ENCODE measurements around the gene KRTAP6-1. TPM values are rescaled to one million over a fixed set of nuclear protein-coding genes. Genes with fewer than 3 reads are reported as not detected.

KRTAP6-1 gene
- total and polyA plus RNA-seq, 2 donors (not counting 1 experiment from before 2014, with no cell fraction given): not detected

DNA sequence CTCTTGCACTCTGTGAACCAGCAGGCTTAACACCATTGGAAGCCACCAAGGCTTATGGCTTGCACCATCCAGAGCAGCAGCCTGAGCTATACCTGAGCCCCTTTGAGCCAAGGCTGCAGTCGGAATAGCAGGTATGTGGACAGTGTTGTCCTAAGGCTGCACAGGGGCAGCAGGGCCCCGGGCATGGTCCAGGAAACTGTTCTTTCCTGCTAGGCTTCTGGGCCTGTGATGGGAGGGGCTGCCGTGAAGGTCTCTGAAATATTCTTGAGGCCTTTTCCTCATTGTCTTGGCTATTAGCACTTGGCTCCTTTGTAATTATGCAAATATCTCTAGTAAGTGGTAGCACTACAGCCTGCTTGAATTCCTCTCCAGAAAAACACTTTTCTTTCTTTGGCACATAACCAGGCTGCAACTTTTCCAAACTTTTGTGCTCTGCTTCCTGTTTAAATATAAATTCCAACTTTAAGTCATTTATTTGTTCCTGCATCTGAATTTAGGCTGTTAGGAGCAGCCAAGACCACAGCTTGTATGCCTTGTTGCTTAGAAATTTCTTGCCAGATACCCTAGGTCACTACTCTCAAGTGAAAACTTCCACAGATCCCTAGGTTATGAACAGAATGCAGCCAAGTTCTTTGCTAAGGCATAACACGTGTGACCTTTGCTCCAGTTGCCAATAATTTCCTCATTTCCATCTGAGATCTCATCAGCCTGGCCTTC is 11.9 kb upstream of the KRTAP6-1 start:
- WGBS (ENCODE audit: insufficient coverage): 76% methylated on average over 3 of the region's 4 CpGs
- no peak overlapping the region for H3K27ac Mint-ChIP-seq
- CTCF ChIA-PET: no interaction called here

DNA sequence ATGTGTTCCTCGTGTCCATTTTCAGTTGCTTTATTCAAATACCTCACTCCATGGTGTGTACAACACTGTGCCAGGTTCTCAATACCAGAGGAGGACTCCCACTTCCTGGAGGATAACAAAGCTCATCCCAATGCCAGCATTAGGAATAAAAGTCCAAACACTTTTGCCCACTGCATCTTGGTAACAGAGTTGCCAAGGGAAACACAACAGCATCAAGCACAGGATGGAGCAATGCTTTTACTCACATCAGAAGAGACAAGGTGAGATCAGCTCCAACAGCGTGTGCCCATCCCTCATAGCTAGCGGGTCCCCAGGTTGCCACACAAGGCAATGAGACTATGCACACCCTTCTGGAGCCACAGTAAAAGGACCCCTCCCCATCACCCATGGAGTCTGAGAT is 9.6 kb upstream of the KRTAP6-1 start:
- Histone ChIP-seq H2AFZ (ENCODE audit: insufficient read depth, low read depth, low read length, poor library complexity, severe bottlenecking) (no peak overlapping the region), H3K4me3 (ENCODE audit: control extremely low read depth in 1 of 5, extremely low read depth in 1 of 5, insufficient read depth in 1 of 5, low read depth in 2 of 5, low read length in 4 of 5) (no peak overlapping the region), H3K4me2 (replicated peaks; ENCODE audit: low read depth, low read length, poor library complexity, severe bottlenecking) (no peak overlapping the region), H3K9me3 (ENCODE audit: control extremely low read depth in 1 of 3, control insufficient read depth in 2 of 3, insufficient read depth in 1 of 3, low read length in 2 of 3) (peaks cover 0 to 16% (median 2%) of the 10 kb centered on the region in 3 donors), H3K27ac (ENCODE audit: low read length in 2 of 2) (no peak overlapping the region), H3K79me2 (ENCODE audit: control insufficient read depth, insufficient read depth, low read length) (no peaks in the 10 kb centered on the region), H4K20me1 (ENCODE audit: control insufficient read depth, insufficient read depth, low read length, poor library complexity, severe bottlenecking) (no peaks in the 10 kb centered on the region), H3K36me3 (replicated peaks in 1 of 2; ENCODE audit: control extremely low read depth in 1 of 2, control insufficient read depth in 1 of 2, extremely low read depth in 1 of 2, insufficient read depth in 2 of 2, low read length in 1 of 2) (no peaks in the 10 kb centered on the region), H3K4me1 (ENCODE audit: control insufficient read depth in 2 of 2, insufficient read depth in 2 of 2, low read length in 2 of 2) (no peaks in the 10 kb centered on the region), H3K9ac (ENCODE audit: low read length) (no peak overlapping the region), H3K27me3 (replicated peaks in 1 of 4; ENCODE audit: control extremely low read depth in 1 of 4, control insufficient read depth in 3 of 4, insufficient read depth in 4 of 4, low read length in 3 of 4) (no peaks in the 10 kb centered on the region)
- H3K27me3 Mint-ChIP-seq: no peaks in the 10 kb centered on the region
- ChIA-PET CTCF (no interaction called here), POLR2A (no interaction called here)
- no peak overlapping the region for H3K27ac Mint-ChIP-seq
- no peak for ATAC-seq (ENCODE audit: low read depth)
- WGBS (ENCODE audit: insufficient coverage): 91% methylated on average over 3 of the region's 3 CpGs
- TF ChIP-seq, protein P1, sequence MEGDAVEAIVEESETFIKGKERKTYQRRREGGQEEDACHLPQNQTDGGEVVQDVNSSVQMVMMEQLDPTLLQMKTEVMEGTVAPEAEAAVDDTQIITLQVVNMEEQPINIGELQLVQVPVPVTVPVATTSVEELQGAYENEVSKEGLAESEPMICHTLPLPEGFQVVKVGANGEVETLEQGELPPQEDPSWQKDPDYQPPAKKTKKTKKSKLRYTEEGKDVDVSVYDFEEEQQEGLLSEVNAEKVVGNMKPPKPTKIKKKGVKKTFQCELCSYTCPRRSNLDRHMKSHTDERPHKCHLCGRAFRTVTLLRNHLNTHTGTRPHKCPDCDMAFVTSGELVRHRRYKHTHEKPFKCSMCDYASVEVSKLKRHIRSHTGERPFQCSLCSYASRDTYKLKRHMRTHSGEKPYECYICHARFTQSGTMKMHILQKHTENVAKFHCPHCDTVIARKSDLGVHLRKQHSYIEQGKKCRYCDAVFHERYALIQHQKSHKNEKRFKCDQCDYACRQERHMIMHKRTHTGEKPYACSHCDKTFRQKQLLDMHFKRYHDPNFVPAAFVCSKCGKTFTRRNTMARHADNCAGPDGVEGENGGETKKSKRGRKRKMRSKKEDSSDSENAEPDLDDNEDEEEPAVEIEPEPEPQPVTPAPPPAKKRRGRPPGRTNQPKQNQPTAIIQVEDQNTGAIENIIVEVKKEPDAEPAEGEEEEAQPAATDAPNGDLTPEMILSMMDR (IDR thresholded peaks at IDR 0.05): no peak
- no peak for TF ChIP-seq EZH2 (IDR thresholded peaks at IDR 0.05; ENCODE audit: borderline replicate concordance, insufficient read depth, low read depth, low read length, poor library complexity, severe bottlenecking)
- H3K9me3 Mint-ChIP-seq (ENCODE audit: insufficient read depth): no peaks in the 10 kb centered on the region
- no peaks in the 10 kb centered on the region for H3K4me1 Mint-ChIP-seq
- no peak overlapping the region for H3K4me3 Mint-ChIP-seq
- intact Hi-C loops (cut with micrococcal nuclease): no loop called here
- no peak for DNase-seq

More for the DNA sequence above, 11.9 kb upstream of the KRTAP6-1 start:
- H3K27me3 Mint-ChIP-seq: no peaks in the 10 kb centered on the region
- H3K9me3 Mint-ChIP-seq (ENCODE audit: insufficient read depth): peaks cover 2% of the 10 kb centered on the region
- Histone ChIP-seq H3K36me3 (replicated peaks in 1 of 2; ENCODE audit: control extremely low read depth in 1 of 2, control insufficient read depth in 1 of 2, extremely low read depth in 1 of 2, insufficient read depth in 2 of 2, low read length in 1 of 2) (no peaks in the 10 kb centered on the region), H3K9me3 (ENCODE audit: control extremely low read depth in 1 of 3, control insufficient read depth in 2 of 3, insufficient read depth in 1 of 3, low read length in 2 of 3) (peaks cover 0 to 14% (median 2%) of the 10 kb centered on the region in 3 donors), H2AFZ (ENCODE audit: insufficient read depth, low read depth, low read length, poor library complexity, severe bottlenecking) (no peak overlapping the region), H4K20me1 (ENCODE audit: control insufficient read depth, insufficient read depth, low read length, poor library complexity, severe bottlenecking) (no peaks in the 10 kb centered on the region), H3K27ac (ENCODE audit: low read length in 2 of 2) (no peak overlapping the region), H3K27me3 (replicated peaks in 1 of 4; ENCODE audit: control extremely low read depth in 1 of 4, control insufficient read depth in 3 of 4, insufficient read depth in 4 of 4, low read length in 3 of 4) (no peaks in the 10 kb centered on the region), H3K4me1 (ENCODE audit: control insufficient read depth in 2 of 2, insufficient read depth in 2 of 2, low read length in 2 of 2) (no peaks in the 10 kb centered on the region), H3K4me2 (replicated peaks; ENCODE audit: low read depth, low read length, poor library complexity, severe bottlenecking) (no peak overlapping the region), H3K4me3 (ENCODE audit: control extremely low read depth in 1 of 5, extremely low read depth in 1 of 5, insufficient read depth in 1 of 5, low read depth in 2 of 5, low read length in 4 of 5) (no peak overlapping the region), H3K79me2 (ENCODE audit: control insufficient read depth, insufficient read depth, low read length) (no peaks in the 10 kb centered on the region), H3K9ac (ENCODE audit: low read length) (no peak overlapping the region)
- no peak for TF ChIP-seq EZH2 (IDR thresholded peaks at IDR 0.05; ENCODE audit: borderline replicate concordance, insufficient read depth, low read depth, low read length, poor library complexity, severe bottlenecking)
- TF ChIP-seq, protein P1 (IDR thresholded peaks at IDR 0.05): no peak
- ATAC-seq (ENCODE audit: low read depth) (no peak), DNase-seq (no peak)
- no peaks in the 10 kb centered on the region for H3K4me1 Mint-ChIP-seq
- POLR2A ChIA-PET: no interaction called here
- intact Hi-C loops (cut with micrococcal nuclease): no loop called here
- no peak overlapping the region for H3K4me3 Mint-ChIP-seq

All from B cell (primary cell).